ENCODE measurements around the gene PNKP. TPM values are rescaled to one million over a fixed set of nuclear protein-coding genes. Genes with fewer than 3 reads are reported as not detected.
"Not testable (repeated sequence)": the region's sequence is repeated elsewhere in the genome, so short reads cannot be mapped to it uniquely, and the experiment has no call there.

The PNKP gene
- total RNA-seq, 1 experiment from 2014 or later: 90.2 TPM

DNA sequence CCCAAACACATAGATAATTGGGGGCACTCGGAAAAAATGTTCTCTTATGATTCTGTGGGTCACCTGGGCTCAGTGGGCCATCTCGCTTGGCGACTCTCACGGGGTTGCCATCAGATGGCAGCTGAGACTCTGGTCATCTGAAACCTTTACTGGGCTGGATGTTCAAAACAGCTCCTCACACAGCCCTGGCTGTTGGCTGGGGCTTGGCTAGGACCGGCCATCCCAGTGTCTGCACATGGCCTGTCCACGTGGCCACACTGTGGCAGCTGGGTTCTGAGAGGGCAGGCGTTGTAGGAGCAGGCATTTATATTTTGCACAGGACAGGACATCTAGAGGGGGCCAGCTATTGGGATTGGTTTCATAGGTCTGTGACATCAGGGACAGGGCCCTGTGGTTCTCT, 33.8 kb downstream of the PNKP start:
- in situ Hi-C loops (cut with HindIII; ENCODE audit: low sequenced_read_pairs): no loop called here
- no peak for DNase-seq (ENCODE audit: low spot score)

DNA sequence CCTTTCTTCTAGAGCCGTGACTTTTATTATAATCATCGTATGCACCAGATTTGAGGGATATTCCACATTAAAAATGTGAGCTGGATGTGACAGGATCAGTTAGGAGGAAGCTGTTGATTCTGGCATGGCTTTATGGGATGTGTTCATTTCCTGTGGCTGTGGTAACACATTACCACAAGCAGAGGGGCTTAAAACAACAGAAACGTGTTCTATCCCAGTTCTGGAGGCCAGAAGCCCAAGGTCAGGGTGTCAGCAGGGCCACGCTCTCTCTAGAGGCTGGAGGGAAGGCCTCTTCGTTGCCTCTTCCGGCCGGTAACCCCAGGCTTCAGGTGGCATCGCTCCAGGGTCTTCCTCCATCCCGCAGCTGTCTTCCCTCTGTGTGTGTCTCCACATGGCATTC, 34.8 kb downstream of the PNKP start:
- in situ Hi-C loops (cut with HindIII; ENCODE audit: low sequenced_read_pairs): no loop called here
- DNase-seq (ENCODE audit: low spot score): no peak

GRCh38 chr19:49831592-49831991, 35.8 kb downstream of the PNKP start:
- in situ Hi-C loops (cut with HindIII; ENCODE audit: low sequenced_read_pairs): no loop called here
- no peak for DNase-seq (ENCODE audit: low spot score)

DNA sequence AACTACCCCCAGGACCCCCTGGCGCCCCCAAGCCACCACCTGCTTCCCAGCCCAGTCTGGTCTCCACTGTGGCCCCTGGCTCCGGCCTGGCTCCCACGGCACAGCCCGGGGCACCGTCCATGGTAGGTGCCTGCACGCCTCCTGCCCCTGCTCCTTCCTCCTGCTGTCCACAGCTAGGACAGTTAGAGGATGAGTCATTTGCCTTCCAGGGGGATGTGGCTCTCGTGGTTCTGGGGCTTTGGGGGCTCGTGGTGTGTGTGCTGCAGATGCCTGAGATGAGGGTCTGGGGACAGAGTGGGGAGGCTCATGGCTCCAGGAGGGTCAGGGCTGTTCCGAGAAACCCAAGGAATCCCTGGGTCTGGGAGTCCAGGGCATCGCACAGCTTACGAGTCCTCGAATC, 36.6 kb downstream of the PNKP start:
- in situ Hi-C loops (cut with HindIII; ENCODE audit: low sequenced_read_pairs): no loop called here

GRCh38 chr19:49829721-49830120, 37.7 kb downstream of the PNKP start:
- in situ Hi-C loops (cut with HindIII; ENCODE audit: low sequenced_read_pairs): no loop called here
- DNase-seq (ENCODE audit: low spot score): no peak

More for the DNA sequence above, 36.6 kb downstream of the PNKP start:
- DNase-seq (ENCODE audit: low spot score): no peak

- no peak for DNase-seq (ENCODE audit: low spot score)
- in situ Hi-C loops (cut with HindIII; ENCODE audit: low sequenced_read_pairs): no loop called here
Observed at GRCh38 chr19:49829200-49829599, 38.2 kb downstream of the PNKP start.

DNA sequence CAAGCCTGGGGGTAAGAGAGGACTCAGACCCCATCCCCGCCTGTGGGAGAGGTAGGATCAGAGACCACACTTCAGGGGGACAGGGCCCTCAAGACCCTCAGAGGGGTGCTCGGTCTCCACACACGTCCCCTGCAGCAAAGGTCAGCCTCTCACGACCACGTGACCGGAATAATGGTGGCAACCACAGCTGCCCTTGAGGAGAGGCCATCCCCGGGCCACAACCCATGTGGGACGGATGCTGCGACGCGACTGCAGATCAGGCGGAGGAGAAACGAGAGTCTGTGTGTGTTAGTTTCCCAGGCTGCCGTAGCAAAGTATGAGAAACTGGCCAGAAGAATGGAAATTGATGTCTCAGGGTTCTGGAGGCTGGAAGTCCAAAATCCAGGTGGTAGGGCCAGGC, 40.3 kb downstream of the PNKP start:
- no peak for DNase-seq (ENCODE audit: low spot score)
- in situ Hi-C loops (cut with HindIII; ENCODE audit: low sequenced_read_pairs): no loop called here

DNA sequence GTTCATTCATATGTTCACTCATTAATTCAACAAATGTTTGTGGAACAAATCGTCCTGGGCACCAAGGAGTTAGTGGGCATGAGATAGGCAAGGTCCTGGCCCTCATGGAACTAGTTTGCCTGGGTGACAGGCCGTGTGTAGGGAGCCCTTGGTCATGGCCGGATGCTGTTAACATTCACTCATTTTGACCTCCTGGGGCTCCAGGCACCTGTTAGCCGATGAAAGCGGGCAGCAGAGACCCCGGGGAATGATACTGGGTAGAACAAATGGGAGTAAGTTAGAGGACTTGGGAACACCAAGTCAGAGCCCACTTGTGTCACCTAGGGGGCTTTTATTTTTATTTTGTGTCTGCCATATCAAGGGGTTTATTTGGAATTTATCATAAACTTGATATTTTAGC, 42.7 kb downstream of the PNKP start:
- no peak for DNase-seq (ENCODE audit: low spot score)
- in situ Hi-C loops (cut with HindIII; ENCODE audit: low sequenced_read_pairs): no loop called here

DNA sequence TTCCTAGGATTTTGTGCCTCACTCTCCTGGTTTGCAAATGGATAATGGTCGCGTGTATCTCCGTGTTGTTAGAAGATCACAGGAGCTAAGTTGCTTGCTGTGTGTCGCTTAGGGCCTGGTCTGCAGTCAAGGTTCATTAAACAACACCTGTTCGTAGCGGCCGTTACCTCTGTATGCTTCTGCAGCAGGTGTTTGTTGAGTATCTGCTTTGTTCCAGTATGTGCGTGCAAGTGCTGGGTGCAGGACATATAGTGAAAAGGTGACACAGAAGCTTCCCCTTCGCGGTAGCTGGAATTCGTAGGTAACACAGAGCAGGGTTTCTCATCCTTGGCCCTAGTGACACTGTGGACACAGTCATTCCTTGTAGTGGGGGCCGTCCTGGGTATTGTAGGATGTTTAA, 43.9 kb downstream of the PNKP start:
- in situ Hi-C loops (cut with HindIII; ENCODE audit: low sequenced_read_pairs): no loop called here

DNA sequence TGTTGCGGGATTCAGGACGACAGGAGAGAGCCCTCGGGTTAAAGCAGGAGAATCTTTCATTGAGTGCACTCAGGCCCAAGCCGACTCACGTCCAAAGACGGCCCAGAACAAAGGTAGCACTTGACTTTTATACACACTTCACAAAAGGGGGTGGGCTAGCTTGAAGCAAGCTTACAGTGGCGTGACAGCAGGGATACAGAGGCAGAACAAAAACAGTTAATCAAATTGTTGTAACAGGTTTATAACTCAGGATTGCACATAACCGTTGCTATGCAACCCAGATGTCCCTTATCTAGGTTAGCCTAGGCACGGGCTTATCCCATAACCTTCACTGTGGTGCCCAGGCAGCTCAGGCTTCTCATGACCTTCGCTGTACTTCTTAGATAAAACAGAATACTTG, 47.3 kb downstream of the PNKP start:
- DNase-seq (ENCODE audit: low spot score): no peak
- in situ Hi-C loops (cut with HindIII; ENCODE audit: low sequenced_read_pairs): no loop called here

More for the DNA sequence above, 43.9 kb downstream of the PNKP start:
- no peak for DNase-seq (ENCODE audit: low spot score)

GRCh38 chr19:49819452-49820115, 47.8 kb downstream of the PNKP start:
- DNase-seq (ENCODE audit: low spot score); in situ Hi-C loops (cut with HindIII; ENCODE audit: low sequenced_read_pairs): not testable (repeated sequence)

GRCh38 chr19:49818649-49819370, 48.6 kb downstream of the PNKP start:
- DNase-seq (ENCODE audit: low spot score): no peak
- in situ Hi-C loops (cut with HindIII; ENCODE audit: low sequenced_read_pairs): no loop called here

DNA sequence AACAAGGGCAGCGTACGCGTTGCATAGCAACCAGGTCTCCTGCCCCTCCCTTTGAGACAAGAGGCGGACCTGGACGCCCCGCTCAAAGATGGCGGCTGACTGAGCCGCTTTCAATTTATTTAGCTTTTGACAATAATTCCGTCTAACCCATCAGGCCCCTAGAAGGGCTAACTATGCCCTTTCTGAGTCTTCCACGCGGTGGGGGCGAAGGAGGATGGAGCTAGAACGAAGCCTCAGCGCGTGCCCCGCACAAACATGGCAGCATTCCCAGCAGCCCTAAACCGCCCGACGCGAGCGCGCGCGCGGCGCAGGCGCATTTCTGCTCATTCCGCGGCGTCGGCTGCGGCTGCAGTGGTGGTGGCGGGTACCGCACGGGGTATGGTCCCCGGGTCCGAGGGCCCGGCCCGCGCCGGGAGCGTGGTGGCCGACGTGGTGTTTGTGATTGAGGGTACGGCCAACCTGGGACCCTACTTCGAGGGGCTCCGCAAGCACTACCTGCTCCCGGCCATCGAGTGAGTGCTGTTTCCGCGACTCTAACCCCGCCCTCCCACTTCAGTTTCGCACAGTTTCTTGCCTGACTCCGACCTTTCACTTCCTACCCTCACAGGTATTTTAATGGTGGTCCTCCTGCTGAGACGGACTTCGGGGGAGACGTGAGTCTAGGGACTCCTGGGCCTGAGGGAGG, 49.3 kb downstream of the PNKP start, which contains the start of gene MED25:
Gene MED25, plus strand, starts transcription at position 326 of the 685 bp plus-strand sequence. Its CDS starts 53 bp downstream, at position 379.
- in situ Hi-C loops (cut with HindIII; ENCODE audit: low sequenced_read_pairs): no loop called here

GRCh38 chr19:49816590-49816989, 50.8 kb downstream of the PNKP start:
- DNase-seq (ENCODE audit: low spot score): no peak
- in situ Hi-C loops (cut with HindIII; ENCODE audit: low sequenced_read_pairs): no loop called here

More for the DNA sequence above, 49.3 kb downstream of the PNKP start, which contains the start of gene MED25:
- peak; percentile 89 for DNase-seq (ENCODE audit: low spot score)

- in situ Hi-C loops (cut with HindIII; ENCODE audit: low sequenced_read_pairs): no loop called here
- DNase-seq (ENCODE audit: low spot score): no peak
Observed at GRCh38 chr19:49814010-49814409, 53.4 kb downstream of the PNKP start.

- in situ Hi-C loops (cut with HindIII; ENCODE audit: low sequenced_read_pairs): no loop called here
- peak; percentile 99 for DNase-seq (ENCODE audit: low spot score)
Observed at GRCh38 chr19:49812997-49813861, 54.1 kb downstream of the PNKP start, which contains the start of gene FUZ. Gene FUZ (minus strand): TSS chr19:49813292. CDS start chr19:49813106, 186 bp downstream.

DNA sequence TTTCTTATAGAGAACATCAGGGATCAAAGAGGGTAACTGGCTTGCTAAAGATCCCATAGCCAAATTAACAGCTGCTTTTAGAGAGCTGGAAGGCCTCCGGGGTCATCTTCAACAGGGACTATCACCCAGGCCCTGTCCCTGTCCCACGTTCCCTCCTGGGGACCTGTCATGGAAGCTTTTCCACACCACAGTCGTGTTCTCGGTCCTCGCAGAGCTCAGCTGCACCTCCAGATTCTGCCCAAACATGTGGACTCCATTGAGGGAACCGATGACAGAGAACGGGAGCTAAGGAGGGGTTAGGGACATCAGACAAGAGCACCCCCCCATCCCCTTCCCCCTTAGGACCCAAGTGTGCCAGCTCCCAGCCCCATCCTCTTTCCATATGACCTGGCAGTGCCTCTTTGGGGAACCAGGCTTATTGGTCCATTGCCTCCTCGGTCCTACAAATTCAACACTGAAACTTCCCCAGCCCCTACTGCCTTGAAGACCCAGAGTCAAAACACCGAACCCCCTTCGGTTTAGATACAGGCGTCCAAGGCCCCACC, 54.9 kb downstream of the PNKP start:
- DNase-seq (ENCODE audit: low spot score): no peak
- in situ Hi-C loops (cut with HindIII; ENCODE audit: low sequenced_read_pairs): no loop called here

DNA sequence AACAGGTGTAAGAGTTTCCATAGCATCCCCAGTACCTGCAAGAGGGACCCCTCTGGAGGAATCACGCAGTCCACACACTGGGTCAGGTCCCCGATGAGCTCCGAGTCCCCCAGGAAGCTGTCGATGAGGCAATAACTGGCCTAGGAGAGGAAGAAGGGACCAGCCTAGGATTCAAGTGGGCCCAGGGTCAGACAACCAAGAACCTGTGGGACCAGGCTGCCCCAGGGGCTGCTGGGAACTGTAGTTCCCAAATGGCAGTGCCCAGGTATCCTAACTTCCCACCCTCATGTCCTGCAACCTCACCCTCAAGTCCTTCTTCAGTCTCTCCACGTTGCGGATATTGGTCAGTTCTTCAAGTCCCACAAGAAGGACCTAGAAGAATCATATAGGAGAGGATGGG, 56.0 kb downstream of the PNKP start:
- in situ Hi-C loops (cut with HindIII; ENCODE audit: low sequenced_read_pairs): no loop called here
- DNase-seq (ENCODE audit: low spot score): peak; percentile 6
